ENCODE measurements around the gene P2RY14. TPM values are rescaled to one million over a fixed set of nuclear protein-coding genes. Genes with fewer than 3 reads are reported as not detected.
"Not testable (repeated sequence)": the region's sequence is repeated elsewhere in the genome, so short reads cannot be mapped to it uniquely, and the experiment has no call there.

P2RY14 gene
- total RNA-seq, 4 donors from 2014 or later, result 1.8 to 9.5 (median 2.5) TPM

DNA sequence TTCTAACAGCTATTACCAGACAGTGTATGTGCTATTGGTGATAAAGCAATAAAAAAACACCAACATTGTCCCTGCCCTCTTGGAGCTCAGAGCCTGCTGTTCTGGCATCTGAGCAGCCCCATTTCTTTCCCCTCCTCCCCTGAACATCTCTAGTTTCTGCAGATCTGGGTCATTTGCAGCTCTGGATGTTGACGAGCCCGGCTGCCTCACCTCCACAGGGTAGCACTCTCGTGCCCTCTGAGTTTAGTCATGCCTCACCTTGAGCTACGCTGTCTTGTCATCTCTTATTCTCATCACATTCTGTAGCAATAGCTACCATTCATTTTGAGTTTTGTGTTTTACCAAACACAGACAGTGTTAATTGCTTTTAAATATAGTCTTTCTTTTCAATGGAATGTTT, 45.4 kb downstream of the P2RY14 start:
- no peak for DNase-seq
- TF ChIP-seq, protein P1, sequence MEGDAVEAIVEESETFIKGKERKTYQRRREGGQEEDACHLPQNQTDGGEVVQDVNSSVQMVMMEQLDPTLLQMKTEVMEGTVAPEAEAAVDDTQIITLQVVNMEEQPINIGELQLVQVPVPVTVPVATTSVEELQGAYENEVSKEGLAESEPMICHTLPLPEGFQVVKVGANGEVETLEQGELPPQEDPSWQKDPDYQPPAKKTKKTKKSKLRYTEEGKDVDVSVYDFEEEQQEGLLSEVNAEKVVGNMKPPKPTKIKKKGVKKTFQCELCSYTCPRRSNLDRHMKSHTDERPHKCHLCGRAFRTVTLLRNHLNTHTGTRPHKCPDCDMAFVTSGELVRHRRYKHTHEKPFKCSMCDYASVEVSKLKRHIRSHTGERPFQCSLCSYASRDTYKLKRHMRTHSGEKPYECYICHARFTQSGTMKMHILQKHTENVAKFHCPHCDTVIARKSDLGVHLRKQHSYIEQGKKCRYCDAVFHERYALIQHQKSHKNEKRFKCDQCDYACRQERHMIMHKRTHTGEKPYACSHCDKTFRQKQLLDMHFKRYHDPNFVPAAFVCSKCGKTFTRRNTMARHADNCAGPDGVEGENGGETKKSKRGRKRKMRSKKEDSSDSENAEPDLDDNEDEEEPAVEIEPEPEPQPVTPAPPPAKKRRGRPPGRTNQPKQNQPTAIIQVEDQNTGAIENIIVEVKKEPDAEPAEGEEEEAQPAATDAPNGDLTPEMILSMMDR (IDR thresholded peaks at IDR 0.05), result no peak
- no peak for TF ChIP-seq POLR2A (IDR thresholded peaks at IDR 0.05)
- Histone ChIP-seq H3K4me1 (peaks cover 5 to 10% of the 10 kb centered on the region in 2 donors), H3K27ac (no peak overlapping the region), H3K36me3 (no peaks in the 10 kb centered on the region), H3K4me3 (replicated peaks in 1 of 3) (no peak overlapping the region), H3K27me3 (no peaks in the 10 kb centered on the region), H3K9me3 (no peaks in the 10 kb centered on the region)
- whole genome bisulfite sequencing, 2 donors, result 91 to 93% methylated on average over 4 of the region's 4 CpGs
- intact Hi-C loops (cut with DNase I), result no loop called here

DNA sequence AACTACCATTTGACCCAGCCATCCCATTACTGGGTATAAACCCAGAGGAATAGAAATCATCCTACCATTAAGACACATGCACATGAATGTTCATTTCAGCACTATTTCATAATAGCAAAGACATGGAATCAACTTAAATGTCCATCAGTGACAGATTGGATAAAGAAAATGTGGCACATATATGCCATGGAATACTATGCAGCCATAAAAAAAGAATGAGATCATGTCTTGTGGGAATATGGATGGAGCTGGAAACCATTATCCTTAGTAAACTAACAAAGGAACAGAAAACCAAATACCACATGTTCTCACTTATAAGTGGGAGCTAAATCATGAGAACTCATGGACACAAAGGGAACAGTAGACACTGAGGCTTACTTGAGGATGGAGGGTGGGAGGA, 45.9 kb downstream of the P2RY14 start:
- H3K4me3 ChIP-seq (replicated peaks in 1 of 3); DNase-seq; H3K27me3 ChIP-seq; H3K9me3 ChIP-seq; H3K27ac ChIP-seq; H3K36me3 ChIP-seq; intact Hi-C loops (cut with DNase I): not testable (repeated sequence)
- H3K4me1 ChIP-seq, result peaks cover 7 to 12% of the 10 kb centered on the region in 2 donors

DNA sequence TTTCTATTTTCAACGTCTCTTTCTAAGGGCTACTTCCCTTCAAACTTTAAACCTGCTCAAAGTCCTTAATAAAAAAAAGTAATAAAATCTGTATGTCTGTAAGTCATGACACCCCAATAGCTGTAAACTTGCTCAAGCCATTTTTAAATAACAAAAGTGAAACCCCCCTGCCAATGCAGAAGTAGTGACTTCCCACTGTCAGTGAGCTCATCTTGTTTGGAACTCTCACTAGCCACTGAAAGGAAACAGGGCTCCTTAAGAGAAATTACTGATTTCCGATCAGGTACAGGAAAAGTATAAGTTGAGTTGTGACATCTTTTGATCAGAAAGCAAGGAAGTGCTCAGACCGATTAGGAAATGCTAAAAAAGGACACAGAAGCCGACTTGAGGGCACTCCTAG, 47.7 kb downstream of the P2RY14 start:
- Histone ChIP-seq H3K36me3 (no peaks in the 10 kb centered on the region), H3K27me3 (no peaks in the 10 kb centered on the region), H3K4me3 (replicated peaks in 1 of 3) (no peak overlapping the region), H3K4me1 (peaks cover 7 to 12% of the 10 kb centered on the region in 2 donors), H3K27ac (no peak overlapping the region), H3K9me3 (no peaks in the 10 kb centered on the region)
- 61 to 71% methylated on average over 4 of the region's 4 CpGs for WGBS, 2 donors
- TF ChIP-seq POLR2A (IDR thresholded peaks at IDR 0.05), result no peak
- TF ChIP-seq, protein P1 (IDR thresholded peaks at IDR 0.05), result no peak
- DNase-seq, result no peak
- intact Hi-C loops (cut with DNase I), result no loop called here

DNA sequence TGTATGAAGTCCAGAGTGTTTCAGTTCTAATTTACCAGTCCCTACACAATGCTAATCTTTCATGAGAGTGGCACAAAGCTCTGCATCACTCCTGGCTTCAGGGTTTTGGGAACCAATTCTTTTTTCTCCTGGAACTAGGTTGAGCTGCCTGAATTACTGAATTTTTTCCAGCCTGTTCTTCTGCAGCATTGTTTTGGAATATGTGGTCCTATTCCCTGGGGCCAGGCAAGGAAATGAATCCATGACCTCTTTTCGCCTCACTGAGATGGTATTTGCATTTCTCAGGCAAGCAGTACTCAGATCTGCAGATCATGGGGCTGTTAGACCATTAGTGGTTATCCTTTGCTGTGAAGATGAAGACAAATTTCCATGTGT, 49.7 kb downstream of the P2RY14 start:
- 59 to 77% methylated on average over 1 of the region's 1 CpG for WGBS, 2 donors
- H3K9me3 ChIP-seq, result no peaks in the 10 kb centered on the region
- no peaks in the 10 kb centered on the region for H3K27me3 ChIP-seq
- DNase-seq, result no peak
- peaks cover 7 to 12% of the 10 kb centered on the region in 2 donors for H3K4me1 ChIP-seq
- no peak overlapping the region for H3K4me3 ChIP-seq (replicated peaks in 1 of 3)
- TF ChIP-seq POLR2A (IDR thresholded peaks at IDR 0.05), result no peak
- TF ChIP-seq, protein P1 (IDR thresholded peaks at IDR 0.05), result no peak
- intact Hi-C loops (cut with DNase I), result loop anchor here (5.0 kb wide), 1 partner anchor 54 kb away; no protein-coding TSS in a partner anchor
- H3K36me3 ChIP-seq, result no peaks in the 10 kb centered on the region
- peak overlapping the region in 1 of 3 donors; percentile 39 for H3K27ac ChIP-seq

DNA sequence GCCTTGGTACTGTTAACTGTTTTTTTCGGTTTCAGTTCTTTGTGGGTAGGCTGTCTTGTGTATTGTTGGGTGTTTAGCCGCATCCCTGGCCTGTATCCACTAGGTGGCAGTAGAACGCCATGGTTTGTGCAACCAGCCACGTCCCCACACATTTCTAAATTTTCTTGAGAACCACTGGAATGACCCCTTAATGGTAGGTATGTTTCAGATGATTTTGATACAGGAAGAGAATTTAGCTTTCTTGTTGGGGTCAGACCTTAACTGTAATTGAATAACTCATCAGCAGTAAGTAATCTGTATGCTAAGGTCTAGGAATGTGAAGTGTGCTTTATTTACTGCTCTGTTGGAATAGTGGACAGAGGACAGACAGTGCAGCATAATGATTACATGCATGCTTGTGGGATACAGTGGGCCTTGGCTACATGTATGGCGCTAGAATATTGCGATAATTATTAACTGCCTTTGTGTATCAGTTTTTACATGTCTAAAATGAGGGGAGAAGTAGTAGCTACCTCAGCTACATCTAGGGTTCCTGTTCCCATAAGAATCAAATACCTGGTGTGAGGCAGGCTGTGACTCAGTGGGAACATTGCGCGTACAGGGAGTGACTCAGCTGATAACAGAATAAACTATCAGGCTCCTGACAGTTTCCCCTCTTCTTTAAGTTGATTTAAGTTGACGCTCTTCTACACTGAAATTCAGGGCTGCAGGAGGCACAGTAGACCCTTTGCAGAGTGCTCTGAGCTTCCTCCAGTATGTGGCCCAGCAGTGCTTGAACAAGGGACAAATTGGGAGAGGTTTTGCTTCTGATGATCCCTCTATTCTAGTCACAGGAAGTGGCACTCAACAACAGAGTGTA, 50.3 kb downstream of the P2RY14 start:
- H3K4me1 ChIP-seq, result peaks cover 7 to 12% of the 10 kb centered on the region in 2 donors
- peak; percentile 69 to 75 for DNase-seq
- intact Hi-C loops (cut with DNase I), result loop anchor here (5.0 kb wide), 1 partner anchor 54 kb away; no protein-coding TSS in a partner anchor
- WGBS, 2 donors, result 33 to 35% methylated on average over 9 of the region's 9 CpGs
- H3K27me3 ChIP-seq, result no peaks in the 10 kb centered on the region
- no peaks in the 10 kb centered on the region for H3K9me3 ChIP-seq
- H3K27ac ChIP-seq, result peak overlapping the region in 1 of 3 donors; percentile 39
- no peak overlapping the region for H3K4me3 ChIP-seq (replicated peaks in 1 of 3)
- no peak for TF ChIP-seq POLR2A (IDR thresholded peaks at IDR 0.05)
- TF ChIP-seq, protein P1 (IDR thresholded peaks at IDR 0.05), result peak; percentile 76 to 89 (median 82)
- H3K36me3 ChIP-seq, result no peaks in the 10 kb centered on the region
